NCI-H748 treated with DMSO at 0.1 percent for 48 hours (cell line): Measurements from ENCODE around the gene SUPT20HL1.

Source experiments
- DNase-seq: peaks from one replicate; lab custom pipeline; 2025; lab: John Stamatoyannopoulos, UW

SUPT20HL1 gene

GRCh38 chrX:24396931-24397279, 36.5 kb downstream of the SUPT20HL1 start:
- no peak for DNase-seq

- no peak for DNase-seq
Observed at GRCh38 chrX:24398766-24399165, 38.3 kb downstream of the SUPT20HL1 start.

DNA sequence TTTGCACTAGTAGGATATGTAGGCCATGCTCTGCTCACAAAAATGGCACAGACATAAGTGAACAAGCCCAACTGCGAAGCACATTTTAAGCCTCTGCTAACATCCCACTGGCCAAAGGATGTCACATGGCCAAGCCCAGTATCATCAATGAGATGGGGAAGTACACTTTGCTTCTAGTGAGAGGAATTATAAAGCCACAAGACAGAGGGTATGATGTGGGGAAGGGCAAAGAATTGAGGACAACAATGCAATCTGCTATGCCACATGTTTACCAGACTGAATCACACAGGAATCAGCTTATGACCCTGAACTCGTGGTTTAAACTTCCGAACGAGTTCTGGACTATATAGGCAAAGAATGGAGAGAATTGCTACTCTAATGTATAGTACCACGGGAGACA, 39.1 kb downstream of the SUPT20HL1 start:
- DNase-seq: no peak

GRCh38 chrX:24405959-24406358, 45.5 kb downstream of the SUPT20HL1 start:
- DNase-seq: no peak
